Measurements from ENCODE around the gene PSMG3.

Gene PSMG3

GRCh38 chr7:1549357-1550004, 20.4 kb downstream of the PSMG3 start:
- H3K4me3 ChIP-seq (ENCODE audit: low read depth, low read length): no peak overlapping the region
- TF ChIP-seq CTCF (IDR thresholded peaks at IDR 0.05; ENCODE audit: low read depth, low read length, missing control alignments): no peak
- DNase-seq (ENCODE audit: low read depth): no peak

- TF ChIP-seq CTCF (IDR thresholded peaks at IDR 0.05; ENCODE audit: low read depth, low read length, missing control alignments): no peak
- no peak for DNase-seq (ENCODE audit: low read depth)
These were observed 20.9 kb downstream of the PSMG3 start for GRCh38 chr7:1548944-1549343.

GRCh38 chr7:1548438-1548831, 21.4 kb downstream of the PSMG3 start:
- peak; percentile 20 for TF ChIP-seq CTCF (IDR thresholded peaks at IDR 0.05; ENCODE audit: low read depth, low read length, missing control alignments)
- DNase-seq (ENCODE audit: low read depth): no peak
- H3K4me3 ChIP-seq (ENCODE audit: low read depth, low read length): no peak overlapping the region

More at GRCh38 chr7:1548944-1549343, 20.9 kb downstream of the PSMG3 start:
- no peak overlapping the region for H3K4me3 ChIP-seq (ENCODE audit: low read depth, low read length)

GRCh38 chr7:1547777-1548437, 21.9 kb downstream of the PSMG3 start:
- DNase-seq (ENCODE audit: low read depth): no peak
- no peak overlapping the region for H3K4me3 ChIP-seq (ENCODE audit: low read depth, low read length)
- no peak for TF ChIP-seq CTCF (IDR thresholded peaks at IDR 0.05; ENCODE audit: low read depth, low read length, missing control alignments)

GRCh38 chr7:1546909-1547776, 22.7 kb downstream of the PSMG3 start:
- TF ChIP-seq CTCF (IDR thresholded peaks at IDR 0.05; ENCODE audit: low read depth, low read length, missing control alignments): no peak

GRCh38 chr7:1546274-1546908, 23.4 kb downstream of the PSMG3 start:
- DNase-seq (ENCODE audit: low read depth): no peak
- no peak overlapping the region for H3K4me3 ChIP-seq (ENCODE audit: low read depth, low read length)
- TF ChIP-seq CTCF (IDR thresholded peaks at IDR 0.05; ENCODE audit: low read depth, low read length, missing control alignments): no peak

More at GRCh38 chr7:1546909-1547776, 22.7 kb downstream of the PSMG3 start:
- DNase-seq (ENCODE audit: low read depth): no peak
- H3K4me3 ChIP-seq (ENCODE audit: low read depth, low read length): no peak overlapping the region
